ENCODE data around the gene GRIFIN.

GRIFIN gene

GRCh38 chr7:2494191-2495130, 18.3 kb upstream of the GRIFIN start:
- H3K27ac Mint-ChIP-seq = no peak overlapping the region
- peaks cover 8% of the 10 kb centered on the region for H3K9me3 Mint-ChIP-seq
- H3K27me3 Mint-ChIP-seq (ENCODE audit: low read depth, poor library complexity) = peaks cover 7% of the 10 kb centered on the region
- no peaks in the 10 kb centered on the region for H3K36me3 Mint-ChIP-seq (ENCODE audit: low read depth)
- H3K4me1 Mint-ChIP-seq = peaks cover 76% of the 10 kb centered on the region
- H3K4me3 Mint-ChIP-seq = no peak overlapping the region
- no peak for DNase-seq
- TF ChIP-seq CTCF (IDR thresholded peaks at IDR 0.05) = no peak

GRCh38 chr7:2493205-2494164, 17.3 kb upstream of the GRIFIN start:
- TF ChIP-seq CTCF (IDR thresholded peaks at IDR 0.05) = no peak
- H3K36me3 Mint-ChIP-seq (ENCODE audit: low read depth) = no peaks in the 10 kb centered on the region
- no peak overlapping the region for H3K27ac Mint-ChIP-seq

GRCh38 chr7:2492038-2492437, 15.8 kb upstream of the GRIFIN start:
- H3K27me3 Mint-ChIP-seq (ENCODE audit: low read depth, poor library complexity) = peaks cover 11% of the 10 kb centered on the region
- no peak overlapping the region for H3K27ac Mint-ChIP-seq
- TF ChIP-seq CTCF (IDR thresholded peaks at IDR 0.05) = no peak
- no peak overlapping the region for H3K4me3 Mint-ChIP-seq
- no peak for DNase-seq
- no peaks in the 10 kb centered on the region for H3K36me3 Mint-ChIP-seq (ENCODE audit: low read depth)
- peaks cover 69% of the 10 kb centered on the region for H3K4me1 Mint-ChIP-seq
- peaks cover 8% of the 10 kb centered on the region for H3K9me3 Mint-ChIP-seq

More at GRCh38 chr7:2493205-2494164, 17.3 kb upstream of the GRIFIN start:
- Mint-ChIP-seq H3K4me1 (peaks cover 76% of the 10 kb centered on the region), H3K27me3 (ENCODE audit: low read depth, poor library complexity) (peaks cover 7% of the 10 kb centered on the region), H3K4me3 (no peak overlapping the region), H3K9me3 (peaks cover 8% of the 10 kb centered on the region)
- DNase-seq = no peak

GRCh38 chr7:2490181-2490651, 14.0 kb upstream of the GRIFIN start:
- no peak overlapping the region for H3K4me3 Mint-ChIP-seq
- TF ChIP-seq CTCF (IDR thresholded peaks at IDR 0.05) = no peak

GRCh38 chr7:2488681-2489080, 12.5 kb upstream of the GRIFIN start:
- DNase-seq = no peak
- peaks cover 8% of the 10 kb centered on the region for H3K9me3 Mint-ChIP-seq
- no peak for TF ChIP-seq CTCF (IDR thresholded peaks at IDR 0.05)
- peaks cover 50% of the 10 kb centered on the region for H3K4me1 Mint-ChIP-seq
- H3K36me3 Mint-ChIP-seq (ENCODE audit: low read depth) = no peaks in the 10 kb centered on the region
- peaks cover 13% of the 10 kb centered on the region for H3K27me3 Mint-ChIP-seq (ENCODE audit: low read depth, poor library complexity)
- H3K27ac Mint-ChIP-seq = peak overlapping the region; percentile 81
- no peak overlapping the region for H3K4me3 Mint-ChIP-seq

More at GRCh38 chr7:2490181-2490651, 14.0 kb upstream of the GRIFIN start:
- peaks cover 54% of the 10 kb centered on the region for H3K4me1 Mint-ChIP-seq
- H3K9me3 Mint-ChIP-seq = peaks cover 8% of the 10 kb centered on the region
- no peak overlapping the region for H3K27ac Mint-ChIP-seq
- H3K27me3 Mint-ChIP-seq (ENCODE audit: low read depth, poor library complexity) = peaks cover 13% of the 10 kb centered on the region
- H3K36me3 Mint-ChIP-seq (ENCODE audit: low read depth) = no peaks in the 10 kb centered on the region
- DNase-seq = no peak
